Omental fat pad (tissue), 4 donors: ENCODE results near the gene PRDM11. TPM values are rescaled to one million over a fixed set of nuclear protein-coding genes. Genes with fewer than 3 reads are reported as not detected.
"Not testable (repeated sequence)": the region's sequence is repeated elsewhere in the genome, so short reads cannot be mapped to it uniquely, and the experiment has no call there.

Experiments
- ATAC-seq: fragments of 150-250 bp; one replicate; pipeline ENCODE4 v1.9.1; 2016; ENCODE audit warnings: mild to moderate bottlenecking, moderate library complexity; ENCODE audit not compliant: low FRiP score
- DNase-seq: peaks from one replicate; pipeline ENCODE4 v3.0.0-alpha.2; 2019; ENCODE audit warnings: low spot score
- CTCF ChIP-seq, 3 donors: fragments of 450-650 bp; IDR thresholded peaks; one replicate each; pipeline ENCODE4 v1.5.1; 2016 to 2017; ENCODE audit warnings: antibody characterized with exemption in 3 of 3, mild to moderate bottlenecking in 3 of 3, moderate library complexity in 2 of 3
- total RNA-seq, 4 donors: library from RNA; depleted of rRNA; stranded (reverse); fragments of >200 nt; gene quantifications; one replicate each; pipeline ENCODE4 v1.1.0, GENCODE V29; 2016

The PRDM11 gene
- total RNA-seq, 4 donors from 2014 or later = 7.0 to 15.6 (median 10.7) TPM

DNA sequence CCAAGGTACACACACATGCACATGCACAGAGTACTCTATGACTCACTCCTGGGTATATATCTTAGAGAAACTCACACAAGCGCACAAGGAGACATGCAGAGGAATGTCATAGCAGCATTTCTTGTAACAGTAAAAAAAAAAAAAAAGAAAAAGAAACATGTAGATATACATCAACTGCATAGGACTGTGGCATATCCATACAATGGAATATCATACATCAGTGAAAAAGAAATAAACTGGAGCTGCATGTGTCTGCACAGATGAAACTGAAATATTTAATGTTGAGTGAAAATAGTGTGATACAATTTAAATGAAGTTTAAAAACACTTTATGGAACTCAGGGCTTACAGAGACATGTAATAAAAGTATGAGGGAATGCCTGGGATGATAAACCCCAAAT is 93.3 kb downstream of the PRDM11 start:
- DNase-seq (no peak), ATAC-seq (no peak)
- no peak for TF ChIP-seq CTCF (IDR thresholded peaks at IDR 0.05)

DNA sequence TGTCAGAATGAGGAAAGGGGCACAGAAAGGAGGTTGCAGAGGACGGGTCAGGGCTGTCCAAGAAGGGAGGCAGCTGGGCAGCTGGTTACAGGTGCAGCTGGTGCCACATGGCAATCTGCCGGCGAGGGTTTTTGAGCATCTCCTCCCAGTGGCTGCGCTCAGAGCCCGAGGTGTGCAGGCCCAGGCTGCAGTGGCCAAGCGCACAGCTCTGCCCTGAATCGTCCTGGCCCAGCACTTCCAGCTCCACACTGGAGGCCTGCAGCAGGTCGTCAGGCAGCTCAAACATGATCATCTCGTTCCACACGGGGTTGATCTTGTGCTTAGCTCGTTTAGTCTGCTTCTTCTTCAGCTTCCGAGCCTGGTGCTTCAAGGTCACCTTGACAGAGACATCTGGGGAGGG is 97.5 kb downstream of the PRDM11 start:
- TF ChIP-seq CTCF (IDR thresholded peaks at IDR 0.05) = no peak
- DNase-seq = no peak
- ATAC-seq = no peak

- TF ChIP-seq CTCF (IDR thresholded peaks at IDR 0.05) = no peak
- DNase-seq = no peak
- ATAC-seq = no peak
These were observed 99.0 kb downstream of the PRDM11 start for GRCh38 chr11:45245218-45246045.

GRCh38 chr11:45246241-45246640 is 99.8 kb downstream of the PRDM11 start:
- DNase-seq (no peak), ATAC-seq (no peak)
- TF ChIP-seq CTCF (IDR thresholded peaks at IDR 0.05) = no peak

DNA sequence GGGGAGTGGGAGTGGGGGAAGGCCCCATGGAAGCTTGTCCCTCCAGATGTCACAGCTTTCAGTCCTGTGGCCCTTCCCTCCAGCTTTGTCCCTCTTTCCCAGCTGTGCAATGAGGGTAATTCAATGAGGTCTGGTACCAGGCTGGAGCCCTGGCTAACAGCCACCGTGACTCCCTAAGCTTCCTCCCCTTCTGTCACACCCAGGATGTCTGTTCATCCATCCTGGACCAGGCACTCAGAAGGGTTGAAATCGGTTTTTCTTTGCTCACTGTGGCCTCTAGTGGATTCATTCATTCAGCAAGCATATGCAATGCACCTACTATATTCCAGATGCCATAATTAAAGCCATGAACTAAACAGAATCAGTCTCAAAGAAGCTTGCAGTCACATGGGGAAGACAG is 101.0 kb downstream of the PRDM11 start:
- ATAC-seq (peak; percentile 48), DNase-seq (no peak)
- no peak for TF ChIP-seq CTCF (IDR thresholded peaks at IDR 0.05)

GRCh38 chr11:45248501-45249011 is 102.1 kb downstream of the PRDM11 start:
- no peak for DNase-seq
- no peak for TF ChIP-seq CTCF (IDR thresholded peaks at IDR 0.05)
- no peak for ATAC-seq

DNA sequence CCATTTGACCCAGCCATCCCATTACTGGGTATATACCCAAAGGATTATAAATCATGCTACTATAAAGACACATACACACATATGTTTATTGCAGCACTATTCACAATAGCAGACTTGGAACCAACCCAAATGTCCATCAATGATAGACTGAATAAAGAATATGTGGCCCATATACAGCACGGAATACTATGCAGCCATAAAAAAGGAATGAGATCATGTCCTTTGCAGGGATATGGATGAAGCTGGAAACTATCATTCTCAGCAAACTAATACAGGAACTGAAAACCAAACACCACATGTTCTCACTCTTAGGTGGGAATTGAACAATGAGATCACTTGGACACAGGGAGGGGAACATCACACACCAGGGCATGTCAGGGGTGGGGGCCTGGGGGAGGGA is 102.9 kb downstream of the PRDM11 start:
- not testable (repeated sequence) for ATAC-seq

More for the DNA sequence above, 102.9 kb downstream of the PRDM11 start:
- DNase-seq = not testable (repeated sequence)
